Effector CD4-positive, alpha-beta T cell (primary cell): ENCODE measurements around the gene GALT.

Experiments used
- DNase-seq: peaks from one replicate; pipeline ENCODE4 v3.0.0-alpha.2; 2020

Gene GALT

GRCh38 chr9:34686231-34686630, 39.8 kb downstream of the GALT start:
- DNase-seq, result no peak

GRCh38 chr9:34686732-34687131, 40.3 kb downstream of the GALT start:
- DNase-seq, result no peak

GRCh38 chr9:34687276-34688030, 41.0 kb downstream of the GALT start:
- no peak for DNase-seq

GRCh38 chr9:34688329-34689115, 42.0 kb downstream of the GALT start:
- no peak for DNase-seq

GRCh38 chr9:34689116-34689470, 42.6 kb downstream of the GALT start:
- DNase-seq, result no peak

GRCh38 chr9:34689512-34689911, 43.0 kb downstream of the GALT start:
- no peak for DNase-seq

- no peak for DNase-seq
Observed at GRCh38 chr9:34690983-34691935, 44.8 kb downstream of the GALT start, which contains the start of gene CCL19. Gene CCL19, minus strand, starts transcription at chr9:34691276. Its CDS starts 137 bp downstream, at chr9:34691139.

GRCh38 chr9:34691936-34692315, 45.5 kb downstream of the GALT start:
- no peak for DNase-seq

- DNase-seq, result no peak
Observed at GRCh38 chr9:34693560-34693959, 47.1 kb downstream of the GALT start.

- DNase-seq, result no peak
Observed at GRCh38 chr9:34694811-34695210, 48.3 kb downstream of the GALT start.
